ENCODE measurements around the gene TWSG1.
A peak's percentile ranks its signal among the peaks of the same experiment; 100 is the strongest.
"Not testable (repeated sequence)": the region's sequence is repeated elsewhere in the genome, so short reads cannot be mapped to it uniquely, and the experiment has no call there.

TWSG1 gene

DNA sequence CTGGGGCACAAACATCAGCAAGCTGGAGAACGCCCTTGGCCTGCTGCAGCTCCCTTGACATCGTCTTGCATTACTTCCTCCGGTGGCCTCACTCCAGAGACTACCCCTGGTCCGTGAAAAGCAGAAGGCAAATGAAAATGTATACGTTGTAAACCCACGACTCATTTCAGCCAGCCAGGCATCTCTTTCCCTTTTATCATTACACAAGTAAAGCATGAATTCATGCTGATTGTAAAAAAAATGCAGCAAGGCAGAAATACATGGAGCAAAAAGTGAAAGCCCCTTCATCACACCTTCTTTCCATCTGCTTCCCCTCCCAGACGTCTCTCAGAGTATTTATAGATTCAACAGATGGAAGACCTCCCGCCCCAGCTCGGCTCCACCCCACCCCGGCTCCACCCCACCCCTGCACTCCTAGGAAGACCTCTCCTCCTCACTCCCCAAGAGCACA is 99.1 kb downstream of the TWSG1 start:
- no peak overlapping the region for H3K27ac Mint-ChIP-seq
- no peaks in the 10 kb centered on the region for H3K9me3 Mint-ChIP-seq
- DNase-seq (no peak), ATAC-seq (no peak)
- H3K4me3 Mint-ChIP-seq = no peak overlapping the region
- H3K36me3 Mint-ChIP-seq (ENCODE audit: low read depth) = no peaks in the 10 kb centered on the region
- no peaks in the 10 kb centered on the region for H3K27me3 Mint-ChIP-seq
- H3K4me1 Mint-ChIP-seq = peaks cover 8% of the 10 kb centered on the region

DNA sequence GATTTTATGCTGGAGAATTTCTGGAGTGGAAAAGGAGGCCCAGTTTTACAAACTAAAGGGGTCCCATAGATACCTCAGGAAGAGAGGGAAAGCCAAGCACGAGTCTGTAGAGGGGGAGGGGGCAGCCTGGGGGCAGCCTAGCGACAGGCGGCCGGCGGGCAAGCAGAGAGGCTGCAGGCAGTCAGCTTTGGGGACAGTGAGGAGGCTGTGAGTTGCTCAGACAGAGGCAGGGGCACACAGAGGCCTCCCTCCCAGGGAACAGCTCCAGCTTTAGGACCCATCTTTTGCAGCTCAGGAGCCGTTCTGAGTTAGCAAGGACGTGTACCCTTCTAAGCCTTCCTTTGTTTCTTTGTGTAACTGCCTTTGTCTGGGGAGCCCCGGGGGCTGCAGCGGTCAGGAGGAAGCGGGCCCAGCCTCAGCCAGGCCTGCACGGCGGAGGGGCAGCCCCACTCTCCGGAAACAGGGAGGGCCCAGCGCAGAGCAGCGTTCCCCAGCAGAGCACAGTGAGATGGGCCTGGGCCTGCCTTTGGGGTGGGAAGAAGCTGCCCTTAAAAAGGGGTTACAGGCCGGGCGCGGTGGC is 99.6 kb downstream of the TWSG1 start:
- Mint-ChIP-seq H3K36me3 (ENCODE audit: low read depth) (no peaks in the 10 kb centered on the region), H3K4me1 (peaks cover 8% of the 10 kb centered on the region), H3K9me3 (no peaks in the 10 kb centered on the region), H3K4me3 (no peak overlapping the region), H3K27me3 (no peaks in the 10 kb centered on the region), H3K27ac (no peak overlapping the region)
- DNase-seq = peak; percentile 4
- ATAC-seq = peak; percentile 20

DNA sequence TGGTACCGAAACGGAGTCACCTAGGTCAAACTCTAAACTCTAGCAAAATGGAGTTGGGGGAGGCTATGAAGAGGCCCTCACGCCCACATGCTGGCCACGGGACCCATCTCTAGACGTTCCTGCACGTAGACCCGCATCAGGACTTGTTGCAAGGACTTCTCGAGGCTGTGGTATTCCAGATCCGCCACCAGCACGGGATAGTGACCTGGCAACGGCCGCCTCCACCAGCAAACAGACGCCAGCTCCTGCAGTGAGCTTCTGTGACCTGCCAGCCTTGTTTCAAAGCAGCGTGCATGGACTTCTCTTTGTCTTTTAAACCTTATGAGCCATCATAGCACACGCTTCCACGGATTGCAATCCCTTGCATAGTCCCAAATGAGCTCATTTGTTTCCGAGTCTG is 100.5 kb downstream of the TWSG1 start:
- H3K27me3 Mint-ChIP-seq = no peaks in the 10 kb centered on the region
- no peak overlapping the region for H3K4me3 Mint-ChIP-seq
- H3K9me3 Mint-ChIP-seq = no peaks in the 10 kb centered on the region

DNA sequence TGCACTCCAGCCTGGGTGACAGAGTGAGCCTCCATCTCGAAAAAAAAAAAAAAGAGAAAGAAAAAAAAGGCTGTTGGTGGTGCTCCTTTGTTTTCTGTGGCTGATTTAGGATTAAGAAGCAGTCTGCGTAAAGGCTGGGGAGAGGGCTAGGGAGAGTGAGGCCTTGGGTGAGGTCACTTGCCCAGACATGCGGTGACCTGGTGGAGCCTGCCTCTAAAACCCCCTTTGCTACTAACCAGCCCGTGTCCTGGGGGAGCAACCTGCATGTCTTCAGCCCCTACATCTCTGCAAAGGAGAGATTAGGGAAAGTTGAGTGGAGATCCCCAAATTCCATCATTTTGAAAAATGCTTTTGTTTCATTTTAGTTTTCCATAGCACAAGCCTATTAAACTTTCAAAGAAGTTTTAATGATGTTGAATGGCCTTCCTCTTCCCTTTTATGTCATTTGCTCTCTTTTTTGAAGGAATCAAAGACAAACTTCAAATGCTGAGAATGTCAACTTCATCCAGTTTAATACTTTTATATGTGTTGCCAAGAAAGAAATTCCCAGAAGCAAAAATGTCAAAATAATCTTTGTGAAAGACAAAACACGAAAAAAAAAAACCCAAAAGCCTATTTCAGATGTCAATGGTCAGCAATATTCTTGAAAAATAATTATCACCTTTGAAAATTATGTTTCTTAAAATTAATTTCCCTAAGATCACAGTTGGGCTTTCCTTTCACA is 101.8 kb downstream of the TWSG1 start:
- Mint-ChIP-seq H3K4me3 (no peak overlapping the region), H3K4me1 (peaks cover 8% of the 10 kb centered on the region), H3K27ac (no peak overlapping the region), H3K9me3 (no peaks in the 10 kb centered on the region), H3K27me3 (no peaks in the 10 kb centered on the region), H3K36me3 (ENCODE audit: low read depth) (no peaks in the 10 kb centered on the region)
- ATAC-seq = no peak
- no peak for DNase-seq

More for the DNA sequence above, 100.5 kb downstream of the TWSG1 start:
- Mint-ChIP-seq H3K4me1 (peaks cover 8% of the 10 kb centered on the region), H3K36me3 (ENCODE audit: low read depth) (no peaks in the 10 kb centered on the region), H3K27ac (no peak overlapping the region)
- ATAC-seq (no peak), DNase-seq (no peak)

DNA sequence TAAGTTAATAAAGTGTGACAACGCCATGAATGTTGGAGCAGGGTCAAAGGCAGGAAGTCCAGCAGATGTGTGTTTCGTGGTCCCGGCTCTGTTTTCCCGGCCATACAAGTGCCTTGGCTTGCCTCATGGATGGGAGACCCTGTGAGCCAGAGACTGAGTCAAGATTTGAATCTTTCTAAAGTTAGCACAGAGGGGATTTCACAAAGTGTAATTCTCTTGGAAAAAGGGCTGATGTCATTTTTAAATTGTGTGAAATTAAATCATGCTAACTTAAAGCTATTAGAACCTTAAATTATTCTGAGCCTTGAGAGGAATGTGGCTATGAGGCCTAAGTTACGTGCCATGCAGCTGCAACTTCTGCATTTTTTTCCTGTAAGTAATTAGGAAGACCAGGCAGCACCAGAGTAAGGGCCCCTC is 102.5 kb downstream of the TWSG1 start:
- no peak for ATAC-seq
- no peaks in the 10 kb centered on the region for H3K36me3 Mint-ChIP-seq (ENCODE audit: low read depth)
- DNase-seq = no peak
- peaks cover 8% of the 10 kb centered on the region for H3K4me1 Mint-ChIP-seq
- no peaks in the 10 kb centered on the region for H3K9me3 Mint-ChIP-seq
- no peaks in the 10 kb centered on the region for H3K27me3 Mint-ChIP-seq
- H3K27ac Mint-ChIP-seq = no peak overlapping the region
- H3K4me3 Mint-ChIP-seq = no peak overlapping the region

DNA sequence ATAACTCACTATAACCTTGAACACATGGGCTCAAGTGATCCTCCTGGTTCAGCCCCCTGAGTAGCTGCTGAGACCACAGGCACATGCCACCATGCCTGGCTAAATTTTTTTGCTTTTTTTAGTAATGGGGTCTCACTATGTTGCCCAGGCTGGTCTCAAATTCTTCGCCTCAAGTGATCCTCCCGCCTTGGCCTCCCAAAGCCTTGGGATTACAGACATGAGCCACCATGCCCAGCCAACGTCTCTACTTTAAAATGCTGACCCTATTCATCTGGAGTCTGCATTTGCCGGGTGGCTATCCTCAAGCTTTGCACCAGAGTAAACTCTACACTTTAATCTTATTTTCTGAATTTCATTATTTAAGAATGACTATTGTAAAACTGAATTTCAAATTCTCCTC is 103.1 kb downstream of the TWSG1 start:
- Mint-ChIP-seq H3K36me3 (ENCODE audit: low read depth) (no peaks in the 10 kb centered on the region), H3K9me3 (no peaks in the 10 kb centered on the region), H3K4me1 (peaks cover 8% of the 10 kb centered on the region), H3K27ac (no peak overlapping the region), H3K4me3 (no peak overlapping the region), H3K27me3 (no peaks in the 10 kb centered on the region)
- ATAC-seq (no peak), DNase-seq (no peak)

DNA sequence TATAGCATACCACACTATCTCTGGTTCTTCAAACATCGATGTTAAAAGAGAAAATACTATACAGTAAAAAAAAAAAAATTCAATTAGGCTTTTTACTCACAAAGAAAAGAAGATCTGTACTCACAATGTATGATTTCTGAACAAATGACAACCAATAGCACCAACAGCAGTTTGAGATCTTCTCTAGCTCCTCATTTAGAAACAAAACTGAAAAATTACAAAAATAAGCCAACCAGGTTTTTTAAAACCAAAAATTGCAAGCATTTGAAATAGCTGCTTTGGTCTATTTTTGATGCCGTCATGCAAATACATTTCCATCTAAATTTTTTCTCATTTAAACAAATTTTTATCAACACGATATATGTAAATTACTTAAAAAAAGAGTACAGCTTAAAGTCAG is 106.5 kb downstream of the TWSG1 start:
- Mint-ChIP-seq H3K27ac (no peak overlapping the region), H3K4me3 (no peak overlapping the region), H3K36me3 (ENCODE audit: low read depth) (no peaks in the 10 kb centered on the region), H3K4me1 (no peaks in the 10 kb centered on the region), H3K9me3 (no peaks in the 10 kb centered on the region), H3K27me3 (peaks cover 3% of the 10 kb centered on the region)
- DNase-seq (no peak), ATAC-seq (no peak)

DNA sequence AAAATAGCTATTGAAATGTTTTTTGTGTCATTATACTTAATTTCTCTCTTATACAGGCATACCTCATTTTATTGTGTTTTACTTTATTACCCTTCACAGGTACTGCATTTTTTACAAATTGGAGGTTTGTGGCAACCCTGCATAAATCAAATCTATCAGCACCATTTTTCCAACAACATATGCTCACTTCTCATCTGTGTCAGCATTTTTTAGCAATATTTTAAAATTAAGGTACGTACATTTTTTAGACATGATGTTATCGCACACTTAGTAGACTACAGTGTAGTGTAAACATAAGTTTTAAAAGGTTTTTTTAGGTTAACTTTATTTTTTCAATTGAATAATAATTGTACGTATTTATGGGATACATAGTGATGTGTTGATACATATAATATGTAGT is 110.0 kb downstream of the TWSG1 start:
- Mint-ChIP-seq H3K4me1 (no peaks in the 10 kb centered on the region), H3K4me3 (no peak overlapping the region), H3K36me3 (ENCODE audit: low read depth) (no peaks in the 10 kb centered on the region), H3K27me3 (peaks cover 10% of the 10 kb centered on the region), H3K9me3 (peaks cover 15% of the 10 kb centered on the region), H3K27ac (no peak overlapping the region)
- DNase-seq (no peak), ATAC-seq (no peak)

DNA sequence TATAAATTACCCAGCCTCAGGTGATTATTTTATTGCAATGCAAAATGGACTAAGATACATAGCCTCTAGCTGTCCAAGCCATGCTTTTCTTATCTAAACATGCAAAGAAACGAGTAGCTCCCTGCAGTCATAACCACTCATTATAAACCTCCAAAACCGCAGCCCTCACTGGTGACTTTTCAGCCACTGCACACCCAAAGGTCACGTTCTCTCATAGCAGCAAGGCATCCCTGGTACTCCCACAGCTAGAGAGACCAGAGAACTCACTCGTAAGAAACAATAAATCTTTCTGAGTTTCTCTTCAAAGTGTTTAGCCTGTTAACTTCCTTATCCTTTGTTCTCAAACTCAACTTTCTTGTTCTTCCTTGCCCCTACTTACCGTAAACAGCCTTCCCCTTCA is 112.3 kb downstream of the TWSG1 start:
- Mint-ChIP-seq H3K27ac (no peak overlapping the region), H3K4me1 (no peaks in the 10 kb centered on the region), H3K9me3 (peaks cover 15% of the 10 kb centered on the region), H3K27me3 (peaks cover 14% of the 10 kb centered on the region), H3K36me3 (ENCODE audit: low read depth) (no peaks in the 10 kb centered on the region), H3K4me3 (no peak overlapping the region)
- no peak for ATAC-seq
- DNase-seq = no peak

DNA sequence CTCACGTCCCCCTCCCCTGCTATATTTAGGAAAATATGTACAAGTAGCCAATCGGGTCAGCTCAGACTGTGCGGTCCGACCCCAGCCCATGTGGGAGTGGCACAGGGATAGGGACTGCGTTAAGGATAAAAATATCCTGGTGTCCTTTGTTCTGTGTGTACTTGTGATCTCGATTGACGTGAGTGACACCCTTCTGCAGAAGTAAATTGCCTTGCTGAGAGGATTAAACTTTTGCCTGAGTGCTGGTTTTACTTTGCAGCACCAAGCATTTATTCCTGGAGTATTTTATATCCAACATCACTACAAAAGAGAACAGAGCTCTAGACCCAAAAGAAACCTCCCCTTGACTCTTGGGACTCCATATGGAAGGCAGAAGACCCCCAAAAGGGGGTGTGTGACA is 112.8 kb downstream of the TWSG1 start:
- Mint-ChIP-seq H3K27me3 (peaks cover 16% of the 10 kb centered on the region), H3K9me3 (peaks cover 15% of the 10 kb centered on the region), H3K4me3 (no peak overlapping the region), H3K36me3 (ENCODE audit: low read depth) (no peaks in the 10 kb centered on the region), H3K27ac (no peak overlapping the region), H3K4me1 (no peaks in the 10 kb centered on the region)
- ATAC-seq = no peak
- no peak for DNase-seq

DNA sequence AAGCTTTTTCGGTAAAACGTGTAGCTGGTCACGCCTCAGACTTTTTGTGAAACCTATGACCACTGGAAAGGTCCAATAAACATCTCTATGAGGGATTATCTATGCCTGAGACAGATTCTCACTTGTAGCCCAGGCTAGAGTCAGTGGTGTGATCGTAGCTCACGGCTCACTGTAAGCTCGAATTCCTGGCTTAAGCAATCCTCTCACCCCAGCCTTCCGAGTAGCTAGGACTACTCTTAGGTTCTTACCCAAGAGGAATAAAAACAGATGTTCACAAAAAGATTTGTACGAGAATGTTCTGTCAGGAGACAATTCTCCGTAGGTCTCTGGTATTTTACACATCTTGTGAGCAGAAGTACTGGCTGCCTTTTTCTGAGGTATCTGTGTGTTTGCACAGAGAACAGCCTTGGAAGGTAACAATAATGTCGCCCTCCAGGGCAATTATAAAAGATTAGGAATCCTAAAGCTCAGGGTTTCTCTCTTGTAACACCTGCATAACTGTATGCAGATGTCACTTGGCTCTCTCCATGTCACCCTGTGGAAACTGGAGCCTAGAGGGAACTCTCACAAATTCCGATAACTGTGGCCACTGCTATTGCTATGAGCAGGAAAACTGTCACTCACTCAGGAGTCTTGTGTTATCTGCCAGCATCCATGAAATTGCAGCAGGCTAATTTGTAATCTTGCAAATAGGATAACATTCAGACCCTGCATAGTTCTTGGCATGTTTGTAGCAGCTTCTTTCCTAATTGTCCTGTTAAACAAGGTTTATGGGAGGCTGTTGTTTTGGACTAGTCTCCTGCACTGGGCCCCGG is 115.2 kb downstream of the TWSG1 start:
- no peak for ATAC-seq
- Mint-ChIP-seq H3K4me3 (no peak overlapping the region), H3K27ac (no peak overlapping the region), H3K9me3 (peaks cover 15% of the 10 kb centered on the region), H3K27me3 (peaks cover 16% of the 10 kb centered on the region), H3K4me1 (peaks cover 3% of the 10 kb centered on the region), H3K36me3 (ENCODE audit: low read depth) (no peaks in the 10 kb centered on the region)
- no peak for DNase-seq

DNA sequence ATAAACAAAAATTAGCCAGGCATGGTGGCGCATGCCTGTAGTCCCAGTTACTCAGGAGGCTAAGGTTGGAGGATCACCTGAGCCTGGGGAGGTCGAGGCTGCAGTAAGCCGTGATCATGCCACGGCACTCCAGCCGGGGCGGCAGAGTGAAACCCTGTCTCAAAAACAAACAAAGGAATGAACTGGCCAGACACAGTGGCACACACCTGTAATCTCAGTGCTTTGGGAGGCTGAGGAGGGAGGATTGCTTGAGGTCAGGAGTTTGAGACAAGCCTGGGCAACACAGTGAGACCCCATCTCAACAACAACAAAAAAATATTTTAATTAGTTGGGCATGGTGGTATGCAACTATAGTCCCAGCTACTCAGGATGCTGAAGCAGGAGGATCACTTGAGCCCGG is 116.3 kb downstream of the TWSG1 start:
- peaks cover 13% of the 10 kb centered on the region for H3K27me3 Mint-ChIP-seq
- H3K9me3 Mint-ChIP-seq = peaks cover 20% of the 10 kb centered on the region
- not testable (repeated sequence) for H3K27ac Mint-ChIP-seq; H3K4me3 Mint-ChIP-seq; H3K36me3 Mint-ChIP-seq (ENCODE audit: low read depth); DNase-seq; ATAC-seq; H3K4me1 Mint-ChIP-seq

Measured in activated naive CD8-positive, alpha-beta T cell treated with anti-CD3 and anti-CD28 coated beads, Interleukin-2, amount 50 U/mL, for 24 hours (primary cell).